Omental fat pad (tissue), 4 donors: Measurements from ENCODE around the gene RALGPS2. TPM values are rescaled to one million over a fixed set of nuclear protein-coding genes. Genes with fewer than 3 reads are reported as not detected.
A peak's percentile ranks its signal among the peaks of the same experiment; 100 is the strongest.

Experiments
- ATAC-seq: fragments of 150-250 bp; one replicate; pipeline ENCODE4 v1.9.1; 2016; ENCODE audit warnings: mild to moderate bottlenecking, moderate library complexity; ENCODE audit not compliant: low FRiP score
- DNase-seq: peaks from one replicate; pipeline ENCODE4 v3.0.0-alpha.2; 2019; ENCODE audit warnings: low spot score
- total RNA-seq, 4 donors: library from RNA; depleted of rRNA; stranded (reverse); fragments of >200 nt; gene quantifications; one replicate each; pipeline ENCODE4 v1.1.0, GENCODE V29; 2016
- TF ChIP-seq, protein P1 (sequence below), 3 donors: fragments of 450-650 bp; IDR thresholded peaks; one replicate each; pipeline ENCODE4 v1.5.1; 2016 to 2017; ENCODE audit warnings: antibody characterized with exemption in 3 of 3, mild to moderate bottlenecking in 3 of 3, moderate library complexity in 2 of 3

The RALGPS2 gene, protein sequence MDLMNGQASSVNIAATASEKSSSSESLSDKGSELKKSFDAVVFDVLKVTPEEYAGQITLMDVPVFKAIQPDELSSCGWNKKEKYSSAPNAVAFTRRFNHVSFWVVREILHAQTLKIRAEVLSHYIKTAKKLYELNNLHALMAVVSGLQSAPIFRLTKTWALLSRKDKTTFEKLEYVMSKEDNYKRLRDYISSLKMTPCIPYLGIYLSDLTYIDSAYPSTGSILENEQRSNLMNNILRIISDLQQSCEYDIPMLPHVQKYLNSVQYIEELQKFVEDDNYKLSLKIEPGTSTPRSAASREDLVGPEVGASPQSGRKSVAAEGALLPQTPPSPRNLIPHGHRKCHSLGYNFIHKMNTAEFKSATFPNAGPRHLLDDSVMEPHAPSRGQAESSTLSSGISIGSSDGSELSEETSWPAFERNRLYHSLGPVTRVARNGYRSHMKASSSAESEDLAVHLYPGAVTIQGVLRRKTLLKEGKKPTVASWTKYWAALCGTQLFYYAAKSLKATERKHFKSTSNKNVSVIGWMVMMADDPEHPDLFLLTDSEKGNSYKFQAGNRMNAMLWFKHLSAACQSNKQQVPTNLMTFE
- 10 to 100 TPM; 13.1 to 32.1 (median 21.4) TPM for total RNA-seq

DNA sequence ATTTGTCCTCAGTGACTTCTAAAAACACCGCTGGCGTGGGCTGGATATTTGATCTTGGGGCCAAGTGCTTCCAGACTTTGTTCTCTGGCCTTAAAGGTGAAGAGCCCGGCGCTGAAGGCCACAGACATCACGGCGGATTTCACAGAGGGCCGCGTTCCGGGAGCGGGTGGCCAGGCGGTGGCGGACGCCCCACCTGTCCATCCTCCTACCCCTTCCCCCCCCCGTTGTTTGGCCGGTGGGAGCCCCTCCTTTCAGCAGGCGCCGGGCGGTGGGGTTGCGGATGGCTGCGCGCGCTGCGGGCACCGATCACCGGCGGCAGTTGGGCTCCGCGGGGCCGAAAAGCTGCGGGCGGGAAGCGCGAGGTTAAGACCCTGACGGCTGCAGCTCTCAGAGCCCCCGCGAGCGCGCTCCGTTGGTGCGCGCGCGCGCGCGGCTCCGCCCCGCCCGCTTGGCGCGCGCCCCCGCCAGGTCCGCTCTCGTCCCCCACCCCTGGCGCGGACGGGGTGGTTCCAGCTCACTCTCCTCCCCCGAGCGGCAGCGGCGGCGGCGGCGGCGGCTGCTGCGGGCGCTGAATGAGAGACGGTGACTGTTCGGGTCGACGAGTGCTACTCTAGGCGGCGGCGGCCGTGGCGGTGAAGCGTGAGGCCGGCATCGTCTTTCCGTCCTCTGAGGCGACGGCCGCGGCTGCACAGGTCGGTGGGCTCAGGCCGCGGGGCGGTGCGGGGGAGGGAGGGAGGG, at the start of gene RALGPS2:
Gene RALGPS2, plus strand, starts transcription at position 517 of the 738 bp plus-strand sequence. CDS start 51,521 bp downstream, outside the sequence.
- ATAC-seq (peak; percentile 72), DNase-seq (no peak)
- TF ChIP-seq, protein P1, sequence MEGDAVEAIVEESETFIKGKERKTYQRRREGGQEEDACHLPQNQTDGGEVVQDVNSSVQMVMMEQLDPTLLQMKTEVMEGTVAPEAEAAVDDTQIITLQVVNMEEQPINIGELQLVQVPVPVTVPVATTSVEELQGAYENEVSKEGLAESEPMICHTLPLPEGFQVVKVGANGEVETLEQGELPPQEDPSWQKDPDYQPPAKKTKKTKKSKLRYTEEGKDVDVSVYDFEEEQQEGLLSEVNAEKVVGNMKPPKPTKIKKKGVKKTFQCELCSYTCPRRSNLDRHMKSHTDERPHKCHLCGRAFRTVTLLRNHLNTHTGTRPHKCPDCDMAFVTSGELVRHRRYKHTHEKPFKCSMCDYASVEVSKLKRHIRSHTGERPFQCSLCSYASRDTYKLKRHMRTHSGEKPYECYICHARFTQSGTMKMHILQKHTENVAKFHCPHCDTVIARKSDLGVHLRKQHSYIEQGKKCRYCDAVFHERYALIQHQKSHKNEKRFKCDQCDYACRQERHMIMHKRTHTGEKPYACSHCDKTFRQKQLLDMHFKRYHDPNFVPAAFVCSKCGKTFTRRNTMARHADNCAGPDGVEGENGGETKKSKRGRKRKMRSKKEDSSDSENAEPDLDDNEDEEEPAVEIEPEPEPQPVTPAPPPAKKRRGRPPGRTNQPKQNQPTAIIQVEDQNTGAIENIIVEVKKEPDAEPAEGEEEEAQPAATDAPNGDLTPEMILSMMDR (IDR thresholded peaks at IDR 0.05), result no peak

DNA sequence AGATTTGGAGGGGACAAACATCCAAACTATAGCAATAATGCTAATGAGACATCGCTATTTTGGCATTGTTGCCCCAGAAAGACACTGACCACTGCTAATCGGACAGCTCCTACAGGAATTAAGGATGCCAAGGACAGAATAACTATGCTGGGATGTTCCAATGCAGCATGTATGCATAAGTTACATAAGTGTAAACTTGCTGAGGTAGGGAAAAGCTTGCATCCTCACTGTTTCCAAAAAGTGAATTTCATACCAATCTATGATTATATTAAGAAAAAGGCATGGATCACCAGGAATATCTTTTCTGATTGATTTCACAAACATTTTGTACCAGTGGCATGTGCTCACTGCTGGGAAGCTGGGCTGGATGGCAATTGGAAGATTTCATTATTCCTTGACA, 45.8 kb upstream of the RALGPS2 start:
- DNase-seq, result no peak
- no peak for ATAC-seq
- TF ChIP-seq, protein P1 (IDR thresholded peaks at IDR 0.05), result no peak

DNA sequence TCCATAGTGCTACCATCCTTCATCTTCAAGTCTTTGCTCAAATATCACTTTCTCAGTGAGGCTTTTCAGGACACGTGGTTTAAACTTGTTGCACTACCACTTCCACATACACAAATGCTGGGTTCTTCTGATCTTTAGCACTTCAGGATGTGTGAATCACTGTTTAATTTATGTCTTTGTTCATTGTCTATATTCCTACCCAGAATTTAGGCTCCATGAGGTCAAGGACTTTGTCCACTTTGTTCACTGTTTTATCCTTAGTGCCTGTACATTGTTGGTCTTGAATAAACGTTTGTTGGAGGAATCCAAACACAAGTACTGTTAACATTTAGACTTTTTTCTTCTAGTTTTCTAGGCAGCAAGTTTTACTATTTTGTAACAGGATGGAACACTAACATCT, 42.6 kb upstream of the RALGPS2 start:
- TF ChIP-seq, protein P1 (IDR thresholded peaks at IDR 0.05), result no peak
- ATAC-seq, result no peak
- DNase-seq, result no peak

DNA sequence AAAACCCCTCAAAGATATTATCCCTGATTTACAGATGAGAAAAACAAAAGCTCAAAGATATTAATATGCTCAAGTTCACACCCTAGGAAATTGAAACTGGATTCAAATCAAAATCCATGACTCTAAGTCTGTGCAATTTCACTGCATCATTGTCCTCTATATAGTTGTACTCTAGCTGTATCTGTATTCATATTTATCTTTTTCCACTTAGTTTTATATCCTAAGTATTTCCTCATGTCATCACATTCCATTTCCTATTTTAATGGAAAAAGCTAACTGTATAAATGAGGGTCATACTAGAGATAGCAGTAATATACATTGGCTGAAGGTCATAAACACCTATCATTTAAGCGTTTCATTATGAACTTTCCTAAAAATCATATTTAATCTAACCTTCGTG, 42.2 kb upstream of the RALGPS2 start:
- ATAC-seq, result no peak
- no peak for DNase-seq
- TF ChIP-seq, protein P1 (IDR thresholded peaks at IDR 0.05), result no peak

DNA sequence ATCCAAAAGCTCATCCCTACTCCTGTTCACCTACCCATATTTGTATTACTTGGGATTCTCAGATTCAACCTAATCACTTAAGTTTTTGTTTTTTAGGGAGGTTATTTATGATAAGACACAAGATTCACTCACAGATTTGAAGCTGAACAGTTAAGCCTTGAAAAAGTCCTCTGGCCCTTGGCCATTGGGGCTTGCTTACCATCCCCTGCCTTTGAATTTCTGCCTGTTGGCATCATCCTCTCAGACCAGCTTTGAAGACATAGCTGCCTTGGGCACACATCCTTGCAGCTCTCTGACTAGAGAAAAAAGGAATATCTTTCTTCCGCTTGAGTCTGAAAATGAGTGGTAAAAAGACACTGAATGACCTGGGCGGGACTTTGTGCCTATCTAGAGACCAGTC, 41.8 kb upstream of the RALGPS2 start:
- no peak for DNase-seq
- no peak for ATAC-seq
- TF ChIP-seq, protein P1 (IDR thresholded peaks at IDR 0.05), result no peak

DNA sequence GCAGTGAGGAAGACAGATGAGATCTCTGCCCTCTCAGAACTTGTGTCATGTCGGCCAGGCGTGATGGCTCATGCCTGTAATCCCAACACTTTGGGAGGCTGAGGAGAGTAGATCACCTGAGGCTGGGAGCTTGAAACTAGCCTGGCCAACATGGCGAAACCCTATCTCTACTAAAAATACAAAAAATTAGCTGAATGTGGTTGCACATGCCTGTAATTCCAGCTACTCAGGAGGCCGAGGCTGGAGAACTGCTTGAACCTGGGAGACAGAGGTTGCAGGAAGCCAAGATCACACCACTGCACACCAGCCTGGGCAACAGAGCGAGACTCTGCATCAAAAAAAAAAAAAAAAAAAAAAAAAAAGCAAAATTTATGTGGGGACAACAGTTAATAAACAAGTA, 40.9 kb upstream of the RALGPS2 start:
- TF ChIP-seq, protein P1 (IDR thresholded peaks at IDR 0.05), result no peak
- DNase-seq (no peak), ATAC-seq (no peak)
